Mammary epithelial cell (primary cell): ENCODE results near the gene PPM1L.

Experiments
- CTCF ChIP-seq, 2 donors: IDR thresholded peaks in 1 of 2; conservative IDR thresholded peaks in 1 of 2; 2 replicates each; pipeline ENCODE4 v1.5.1; 2011 to 2012; ENCODE audit warnings: inconsistent platforms in 2 of 2, low read length in 2 of 2, mild to moderate bottlenecking in 2 of 2, control low read depth in 1 of 2, low read depth in 1 of 2; ENCODE audit not compliant: insufficient read depth in 1 of 2; ENCODE audit errors: extremely low read depth in 1 of 2
- EZH2 ChIP-seq: IDR thresholded peaks from 2 replicates; pipeline ENCODE4 v1.6.1; 2012; ENCODE audit warnings: low read length, inconsistent platforms, borderline replicate concordance

GRCh38 chr3:160883373-160883772 is 127.3 kb downstream of the PPM1L start:
- no peak for TF ChIP-seq CTCF (conservative IDR thresholded peaks at IDR 0.05 in 1 of 2, IDR thresholded peaks at IDR 0.05 in 1 of 2; ENCODE audit: extremely low read depth in 1 of 2, insufficient read depth in 1 of 2, low read depth in 1 of 2, low read length in 2 of 2)
- TF ChIP-seq EZH2: no peak
